Thyroid gland (tissue), 4 donors: Measurements from ENCODE around the gene FERD3L. TPM values are rescaled to one million over a fixed set of nuclear protein-coding genes. Genes with fewer than 3 reads are reported as not detected.
"Not testable (repeated sequence)": the region's sequence is repeated elsewhere in the genome, so short reads cannot be mapped to it uniquely, and the experiment has no call there.

Source experiments
- DNase-seq, 2 donors: peaks; one replicate each; pipeline ENCODE4 v3.0.0-alpha.2; 2019
- H3K27ac ChIP-seq, 3 donors: fragments of 200-600 bp; sonication (generic); 1 replicate in 2 of 3; 2 replicates in 1 of 3; pipeline ENCODE4 v1.5.1; 2016 to 2019; ENCODE audit warnings: mild to moderate bottlenecking in 1 of 3, moderate library complexity in 1 of 3
- H3K27me3 ChIP-seq: fragments of 200-600 bp; sonication (generic); one replicate; pipeline ENCODE4 v1.5.1; 2019
- H3K36me3 ChIP-seq, 2 donors: fragments of 200-600 bp; sonication (generic); one replicate each; pipeline ENCODE4 v1.5.1; 2016 to 2019
- H3K4me1 ChIP-seq, 2 donors: fragments of 200-600 bp; sonication (generic); one replicate each; pipeline ENCODE4 v1.5.1; 2017 to 2019
- H3K4me3 ChIP-seq, 3 donors: fragments of 200-600 bp; sonication (generic); replicated peaks in 1 of 3; 1 replicate in 2 of 3; 2 replicates in 1 of 3; pipeline ENCODE4 v1.5.1; 2016; ENCODE audit warnings: mild to moderate bottlenecking in 1 of 3
- H3K9me3 ChIP-seq: fragments of 200-600 bp; sonication (generic); one replicate; pipeline ENCODE4 v1.5.1; 2017
- CTCF ChIP-seq, 6 experiments: fragments of 200-600 bp in 3 of 6; fragments of 450-650 bp in 3 of 6; sonication (generic) in 3 of 6; IDR thresholded peaks; one replicate each; pipeline ENCODE4 v1.5.1; 2016 to 2019; ENCODE audit warnings: antibody characterized with exemption in 6 of 6, mild to moderate bottlenecking in 2 of 6, inconsistent platforms in 1 of 6, moderate library complexity in 1 of 6
- POLR2A ChIP-seq, 2 donors: fragments of 450-650 bp; IDR thresholded peaks; one replicate each; pipeline ENCODE4 v1.6.1; 2017; ENCODE audit warnings: antibody characterized with exemption in 2 of 2, mild to moderate bottlenecking in 2 of 2, moderate library complexity in 1 of 2
- WGBS, 2 donors: methylation state at CpG; one replicate each; pipeline ENCODE4 v1.1.5; 2017; 5-methylcytosine and 5-hydroxymethylcytosine counted together
- intact Hi-C: fragments of 100-400 bp; cut with DNase I; formaldehyde crosslinking; loops from one replicate; pipeline ENCODE4 v1.15.1; 2023
- total RNA-seq, 4 donors: library from RNA; depleted of rRNA; stranded (reverse); fragments of >200 nt; gene quantifications; one replicate each; pipeline ENCODE4 v1.2.3, GENCODE V29; 2016

Gene FERD3L
- not detected for total RNA-seq

GRCh38 chr7:19144661-19145433, at the start of gene FERD3L:
TSS of gene FERD3L (minus strand) at chr7:19145421. CDS start at chr7:19145362, 59 bp downstream.
- no peak for TF ChIP-seq CTCF (IDR thresholded peaks at IDR 0.05)
- no peak for TF ChIP-seq POLR2A (IDR thresholded peaks at IDR 0.05)
- Histone ChIP-seq H3K4me3 (no peak within 1 kb of the TSS), H3K36me3 (no peaks in the 10 kb centered on the region), H3K27ac (no peak within 1 kb of the TSS), H3K27me3 (peaks cover 14% of the 10 kb centered on the region), H3K4me1 (peaks cover 6 to 10% of the 10 kb centered on the region in 2 donors), H3K9me3 (no peaks in the 10 kb centered on the region)
- DNase-seq = no peak
- WGBS, 2 donors = 3 to 8% methylated on average over 43 to 47 of the region's 51 CpGs
- intact Hi-C loops = no loop called here

GRCh38 chr7:19194417-19194816, 49.2 kb upstream of the FERD3L start:
- intact Hi-C loops, H3K27ac ChIP-seq, H3K27me3 ChIP-seq, H3K4me3 ChIP-seq, H3K9me3 ChIP-seq, H3K36me3 ChIP-seq, H3K4me1 ChIP-seq: not testable (repeated sequence)
- DNase-seq = peak in 1 of 2 donors; percentile 1
- WGBS, 2 donors = 10 to 14% methylated on average over 2 to 13 of the region's 14 CpGs

GRCh38 chr7:19181634-19182033, 36.4 kb upstream of the FERD3L start:
- no peaks in the 10 kb centered on the region for H3K36me3 ChIP-seq
- TF ChIP-seq POLR2A (IDR thresholded peaks at IDR 0.05) = no peak
- no peak for TF ChIP-seq CTCF (IDR thresholded peaks at IDR 0.05)
- H3K4me1 ChIP-seq = no peaks in the 10 kb centered on the region
- H3K27me3 ChIP-seq = no peaks in the 10 kb centered on the region
- H3K4me3 ChIP-seq = no peak overlapping the region
- H3K27ac ChIP-seq = no peak overlapping the region
- intact Hi-C loops = no loop called here
- WGBS, 2 donors = 92% methylated on average over 1 of the region's 1 CpG
- DNase-seq = no peak
- no peaks in the 10 kb centered on the region for H3K9me3 ChIP-seq

- intact Hi-C loops = no loop called here
- H3K27me3 ChIP-seq = no peaks in the 10 kb centered on the region
- no peak overlapping the region for H3K27ac ChIP-seq
- H3K4me1 ChIP-seq = no peaks in the 10 kb centered on the region
- H3K9me3 ChIP-seq = no peaks in the 10 kb centered on the region
- H3K36me3 ChIP-seq = no peaks in the 10 kb centered on the region
- DNase-seq = no peak
- no peak overlapping the region for H3K4me3 ChIP-seq
- 83 to 86% methylated on average over 4 of the region's 4 CpGs for WGBS, 2 donors
- TF ChIP-seq POLR2A (IDR thresholded peaks at IDR 0.05) (no peak), CTCF (IDR thresholded peaks at IDR 0.05) (no peak)
Measured at GRCh38 chr7:19178595-19178994, 33.4 kb upstream of the FERD3L start.

GRCh38 chr7:19177269-19177668, 32.0 kb upstream of the FERD3L start:
- WGBS, 2 donors = 61 to 68% methylated on average over 5 of the region's 5 CpGs
- TF ChIP-seq POLR2A (IDR thresholded peaks at IDR 0.05) (no peak), CTCF (IDR thresholded peaks at IDR 0.05) (no peak)
- DNase-seq = no peak
- intact Hi-C loops = no loop called here
- Histone ChIP-seq H3K27me3 (no peaks in the 10 kb centered on the region), H3K9me3 (no peaks in the 10 kb centered on the region), H3K27ac (no peak overlapping the region), H3K36me3 (no peaks in the 10 kb centered on the region), H3K4me3 (no peak overlapping the region), H3K4me1 (no peaks in the 10 kb centered on the region)
